Activated naive CD8-positive, alpha-beta T cell treated with anti-CD3 and anti-CD28 coated beads for 36 hours (primary cell): ENCODE data around the gene CST2. TPM values are rescaled to one million over a fixed set of nuclear protein-coding genes. Genes with fewer than 3 reads are reported as not detected.
"Not testable (repeated sequence)": the region's sequence is repeated elsewhere in the genome, so short reads cannot be mapped to it uniquely, and the experiment has no call there.

ENCODE experiments used
- DNase-seq: peaks from one replicate; pipeline ENCODE4 v3.0.0; 2021
- H3K27ac Mint-ChIP-seq: one replicate; pipeline ENCODE4 v1.8.0; 2022; ENCODE audit warnings: mild to moderate bottlenecking, moderate library complexity, mixed read lengths
- H3K27me3 Mint-ChIP-seq: one replicate; pipeline ENCODE4 v1.8.0; 2022; ENCODE audit warnings: mild to moderate bottlenecking, mixed read lengths
- H3K36me3 Mint-ChIP-seq: one replicate; pipeline ENCODE4 v1.8.0; 2021; ENCODE audit warnings: mild to moderate bottlenecking, mixed read lengths
- H3K4me1 Mint-ChIP-seq: one replicate; pipeline ENCODE4 v1.8.0; 2021; ENCODE audit warnings: mixed read lengths
- H3K4me3 Mint-ChIP-seq: one replicate; pipeline ENCODE4 v1.8.0; 2022; ENCODE audit warnings: mild to moderate bottlenecking, moderate library complexity, mixed read lengths
- H3K9me3 Mint-ChIP-seq: one replicate; pipeline ENCODE4 v1.8.0; 2022; ENCODE audit warnings: mixed read lengths
- total RNA-seq, 2 experiments: library from RNA; stranded (reverse); gene quantifications; one replicate each; pipeline ENCODE4 v1.2.3, GENCODE V29; 2021

CST2 gene
- not detected for total RNA-seq

- Mint-ChIP-seq H3K27ac (no peak within 1 kb of the TSS), H3K36me3 (no peaks in the 10 kb centered on the region), H3K27me3 (no peaks in the 10 kb centered on the region), H3K9me3 (no peaks in the 10 kb centered on the region), H3K4me3 (no peak within 1 kb of the TSS), H3K4me1 (no peaks in the 10 kb centered on the region)
- DNase-seq = no peak
Observed at GRCh38 chr20:23826541-23827021, at the start of gene CST2. Gene CST2, minus strand, starts transcription at chr20:23826729. Its CDS starts 69 bp downstream, at chr20:23826660.

- Mint-ChIP-seq H3K4me3 (no peak overlapping the region), H3K4me1 (peaks cover 7% of the 10 kb centered on the region), H3K27ac (no peak overlapping the region), H3K36me3 (no peaks in the 10 kb centered on the region), H3K27me3 (no peaks in the 10 kb centered on the region), H3K9me3 (no peaks in the 10 kb centered on the region)
- DNase-seq = no peak
Observed at GRCh38 chr20:23875606-23876237, 49.2 kb upstream of the CST2 start.

- no peaks in the 10 kb centered on the region for H3K9me3 Mint-ChIP-seq
- no peak overlapping the region for H3K27ac Mint-ChIP-seq
- DNase-seq = no peak
- H3K4me1 Mint-ChIP-seq = peaks cover 7% of the 10 kb centered on the region
- H3K4me3 Mint-ChIP-seq = no peak overlapping the region
- H3K27me3 Mint-ChIP-seq = no peaks in the 10 kb centered on the region
- no peaks in the 10 kb centered on the region for H3K36me3 Mint-ChIP-seq
Observed at GRCh38 chr20:23874747-23875146, 48.2 kb upstream of the CST2 start.

- no peak overlapping the region for H3K27ac Mint-ChIP-seq
- H3K4me1 Mint-ChIP-seq = peaks cover 7% of the 10 kb centered on the region
- no peak overlapping the region for H3K4me3 Mint-ChIP-seq
- no peaks in the 10 kb centered on the region for H3K9me3 Mint-ChIP-seq
- DNase-seq = no peak
- H3K36me3 Mint-ChIP-seq = no peaks in the 10 kb centered on the region
- peaks cover 4% of the 10 kb centered on the region for H3K27me3 Mint-ChIP-seq
Observed at GRCh38 chr20:23873370-23874015, 47.0 kb upstream of the CST2 start.

- no peak for DNase-seq
- Mint-ChIP-seq H3K36me3 (no peaks in the 10 kb centered on the region), H3K27me3 (peaks cover 4% of the 10 kb centered on the region), H3K9me3 (no peaks in the 10 kb centered on the region), H3K27ac (no peak overlapping the region), H3K4me3 (no peak overlapping the region), H3K4me1 (peaks cover 7% of the 10 kb centered on the region)
Observed at GRCh38 chr20:23872065-23872464, 45.5 kb upstream of the CST2 start.

GRCh38 chr20:23870461-23870860 is 43.9 kb upstream of the CST2 start:
- peaks cover 4% of the 10 kb centered on the region for H3K27me3 Mint-ChIP-seq
- no peaks in the 10 kb centered on the region for H3K9me3 Mint-ChIP-seq
- DNase-seq = no peak
- no peak overlapping the region for H3K27ac Mint-ChIP-seq
- no peaks in the 10 kb centered on the region for H3K36me3 Mint-ChIP-seq
- peaks cover 7% of the 10 kb centered on the region for H3K4me1 Mint-ChIP-seq
- no peak overlapping the region for H3K4me3 Mint-ChIP-seq

- DNase-seq = no peak
- Mint-ChIP-seq H3K9me3 (no peaks in the 10 kb centered on the region), H3K4me3 (no peak overlapping the region), H3K36me3 (no peaks in the 10 kb centered on the region), H3K27ac (no peak overlapping the region), H3K4me1 (peaks cover 4% of the 10 kb centered on the region), H3K27me3 (peaks cover 4% of the 10 kb centered on the region)
Observed at GRCh38 chr20:23869520-23869919, 43.0 kb upstream of the CST2 start.

GRCh38 chr20:23868321-23868720 is 41.8 kb upstream of the CST2 start:
- no peak overlapping the region for H3K27ac Mint-ChIP-seq
- H3K4me3 Mint-ChIP-seq = no peak overlapping the region
- no peaks in the 10 kb centered on the region for H3K9me3 Mint-ChIP-seq
- no peak for DNase-seq
- peaks cover 2% of the 10 kb centered on the region for H3K4me1 Mint-ChIP-seq
- H3K36me3 Mint-ChIP-seq = no peaks in the 10 kb centered on the region
- peaks cover 4% of the 10 kb centered on the region for H3K27me3 Mint-ChIP-seq

GRCh38 chr20:23867152-23867776 is 40.7 kb upstream of the CST2 start:
- peaks cover 4% of the 10 kb centered on the region for H3K27me3 Mint-ChIP-seq

GRCh38 chr20:23860771-23861170 is 34.2 kb upstream of the CST2 start:
- H3K9me3 Mint-ChIP-seq, H3K27ac Mint-ChIP-seq, DNase-seq, H3K27me3 Mint-ChIP-seq, H3K36me3 Mint-ChIP-seq, H3K4me3 Mint-ChIP-seq, H3K4me1 Mint-ChIP-seq: not testable (repeated sequence)

More at GRCh38 chr20:23867152-23867776, 40.7 kb upstream of the CST2 start:
- Mint-ChIP-seq H3K9me3 (no peaks in the 10 kb centered on the region), H3K4me3 (no peak overlapping the region), H3K4me1 (no peaks in the 10 kb centered on the region), H3K36me3 (no peaks in the 10 kb centered on the region), H3K27ac (no peak overlapping the region)
- no peak for DNase-seq

GRCh38 chr20:23857962-23858595 is 31.6 kb upstream of the CST2 start:
- no peaks in the 10 kb centered on the region for H3K27me3 Mint-ChIP-seq
- DNase-seq = no peak
- H3K4me3 Mint-ChIP-seq = no peak overlapping the region
- no peaks in the 10 kb centered on the region for H3K4me1 Mint-ChIP-seq
- no peak overlapping the region for H3K27ac Mint-ChIP-seq
- H3K9me3 Mint-ChIP-seq = no peaks in the 10 kb centered on the region
- H3K36me3 Mint-ChIP-seq = no peaks in the 10 kb centered on the region

- Mint-ChIP-seq H3K9me3 (no peaks in the 10 kb centered on the region), H3K4me1 (no peaks in the 10 kb centered on the region), H3K4me3 (no peak overlapping the region), H3K27me3 (no peaks in the 10 kb centered on the region), H3K27ac (no peak overlapping the region), H3K36me3 (no peaks in the 10 kb centered on the region)
- DNase-seq = no peak
Observed at GRCh38 chr20:23856736-23857135, 30.2 kb upstream of the CST2 start.

- no peak for DNase-seq
- H3K27ac Mint-ChIP-seq = no peak overlapping the region
- no peaks in the 10 kb centered on the region for H3K27me3 Mint-ChIP-seq
- H3K4me3 Mint-ChIP-seq = no peak overlapping the region
- H3K4me1 Mint-ChIP-seq = no peaks in the 10 kb centered on the region
- H3K9me3 Mint-ChIP-seq = no peaks in the 10 kb centered on the region
- H3K36me3 Mint-ChIP-seq = no peaks in the 10 kb centered on the region
Observed at GRCh38 chr20:23856226-23856625, 29.7 kb upstream of the CST2 start.

GRCh38 chr20:23841693-23842092 is 15.2 kb upstream of the CST2 start:
- H3K4me3 Mint-ChIP-seq = no peak overlapping the region
- H3K27me3 Mint-ChIP-seq = peaks cover 9% of the 10 kb centered on the region
- H3K9me3 Mint-ChIP-seq = no peaks in the 10 kb centered on the region
- H3K27ac Mint-ChIP-seq = no peak overlapping the region
- H3K4me1 Mint-ChIP-seq = no peaks in the 10 kb centered on the region
- no peaks in the 10 kb centered on the region for H3K36me3 Mint-ChIP-seq
- no peak for DNase-seq

GRCh38 chr20:23835716-23836115 is 9.2 kb upstream of the CST2 start:
- H3K36me3 Mint-ChIP-seq = no peaks in the 10 kb centered on the region
- H3K9me3 Mint-ChIP-seq = no peaks in the 10 kb centered on the region
- peaks cover 5% of the 10 kb centered on the region for H3K27me3 Mint-ChIP-seq
- no peaks in the 10 kb centered on the region for H3K4me1 Mint-ChIP-seq
- H3K4me3 Mint-ChIP-seq = no peak overlapping the region
- no peak overlapping the region for H3K27ac Mint-ChIP-seq
- no peak for DNase-seq
